ENCODE measurements around the gene LAMA4.

LAMA4 gene

GRCh38 chr6:112237595-112237994, 16.8 kb downstream of the LAMA4 start:
- POLR2A ChIA-PET = no interaction called here
- CTCF ChIA-PET = interaction anchor here (1.2 kb wide), 1 partner anchor 16 kb away, joined by 3 read pairs; no protein-coding TSS in a partner anchor
- no peak for TF ChIP-seq CTCF (IDR thresholded peaks at IDR 0.05; ENCODE audit: insufficient read depth, low read length, missing control alignments)
- DNase-seq (ENCODE audit: low read depth, low spot score) = no peak
- H3K4me3 ChIP-seq (ENCODE audit: low read depth, low read length) = no peak overlapping the region

- ChIA-PET CTCF (interaction anchor here (1.0 to 1.2 kb wide), 3 partner anchors 15 to 57 kb away, joined by 3 to 4 read pairs (median 3); partner anchors contain the start of gene LAMA4), POLR2A (interaction anchor here (0.7 kb wide), 1 partner anchor 14 kb away, joined by 3 read pairs; no protein-coding TSS in a partner anchor)
- TF ChIP-seq CTCF (IDR thresholded peaks at IDR 0.05; ENCODE audit: insufficient read depth, low read length, missing control alignments) = no peak
- no peak for DNase-seq (ENCODE audit: low read depth, low spot score)
- H3K4me3 ChIP-seq (ENCODE audit: low read depth, low read length) = no peak overlapping the region
Measured at GRCh38 chr6:112237066-112237465, 17.3 kb downstream of the LAMA4 start.

DNA sequence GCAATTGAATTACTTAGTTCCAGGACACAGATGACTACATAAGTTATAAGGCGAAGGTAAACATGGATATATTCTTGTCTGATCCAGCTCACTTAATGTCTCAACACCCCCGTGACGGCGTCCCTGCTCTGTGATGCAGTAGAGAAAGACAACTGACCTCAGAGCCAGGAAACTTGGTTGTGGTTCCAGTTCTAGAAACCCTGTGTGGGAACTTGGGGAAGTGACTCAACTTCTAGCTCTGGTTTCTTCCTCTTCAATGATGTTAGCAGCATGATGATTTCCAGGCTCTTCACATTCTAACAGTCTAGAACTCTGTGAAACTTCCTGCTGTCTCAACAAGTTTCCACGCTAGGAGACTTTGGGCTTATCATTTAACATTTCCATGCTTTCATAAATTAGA, 18.4 kb downstream of the LAMA4 start:
- no peak for TF ChIP-seq CTCF (IDR thresholded peaks at IDR 0.05; ENCODE audit: insufficient read depth, low read length, missing control alignments)
- CTCF ChIA-PET = interaction anchor here (1.0 kb wide), 1 partner anchor 18 kb away, joined by 4 read pairs; the partner anchor contains the start of gene LAMA4
- DNase-seq (ENCODE audit: low read depth, low spot score) = no peak
- no peak overlapping the region for H3K4me3 ChIP-seq (ENCODE audit: low read depth, low read length)
- POLR2A ChIA-PET = no interaction called here

DNA sequence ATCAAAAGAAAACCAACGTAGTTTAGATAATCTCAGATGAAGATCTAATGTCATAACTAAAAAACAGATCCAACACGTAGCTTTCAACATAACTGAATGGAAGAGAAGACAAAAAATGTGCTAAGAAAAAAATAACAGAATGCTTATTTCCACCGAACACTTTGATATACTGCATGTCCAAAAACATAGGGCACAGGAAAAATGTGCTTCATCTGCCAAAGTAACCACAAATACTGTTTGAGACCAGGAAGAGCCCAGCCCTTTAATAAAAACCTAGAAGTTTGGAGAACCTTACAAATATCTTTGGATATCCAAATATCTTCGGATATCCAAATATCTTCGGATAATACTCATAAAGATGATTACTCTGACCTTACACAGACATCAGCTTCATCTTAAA, 19.8 kb downstream of the LAMA4 start:
- no peak overlapping the region for H3K4me3 ChIP-seq (ENCODE audit: low read depth, low read length)
- DNase-seq (ENCODE audit: low read depth, low spot score) = no peak
- CTCF ChIA-PET = interaction anchor here (1.1 to 3.3 kb wide), 3 partner anchors 12 to 54 kb away, joined by 3 to 13 read pairs (median 3); partner anchors contain the start of gene LAMA4
- POLR2A ChIA-PET = interaction anchor here (3.1 kb wide), 1 partner anchor 12 kb away, joined by 10 read pairs; no protein-coding TSS in a partner anchor
- TF ChIP-seq CTCF (IDR thresholded peaks at IDR 0.05; ENCODE audit: insufficient read depth, low read length, missing control alignments) = no peak

- no peak overlapping the region for H3K4me3 ChIP-seq (ENCODE audit: low read depth, low read length)
- ChIA-PET CTCF (interaction anchor here (1.1 to 3.3 kb wide), 4 partner anchors 12 to 53 kb away, joined by 3 to 13 read pairs (median 3); partner anchors contain the start of gene LAMA4), POLR2A (interaction anchor here (0.9 to 3.1 kb wide), 2 partner anchors 11 to 17 kb away, joined by 3 to 10 read pairs; no protein-coding TSS in a partner anchor)
- no peak for DNase-seq (ENCODE audit: low read depth, low spot score)
- TF ChIP-seq CTCF (IDR thresholded peaks at IDR 0.05; ENCODE audit: insufficient read depth, low read length, missing control alignments) = no peak
Measured at GRCh38 chr6:112233847-112234246, 20.5 kb downstream of the LAMA4 start.

DNA sequence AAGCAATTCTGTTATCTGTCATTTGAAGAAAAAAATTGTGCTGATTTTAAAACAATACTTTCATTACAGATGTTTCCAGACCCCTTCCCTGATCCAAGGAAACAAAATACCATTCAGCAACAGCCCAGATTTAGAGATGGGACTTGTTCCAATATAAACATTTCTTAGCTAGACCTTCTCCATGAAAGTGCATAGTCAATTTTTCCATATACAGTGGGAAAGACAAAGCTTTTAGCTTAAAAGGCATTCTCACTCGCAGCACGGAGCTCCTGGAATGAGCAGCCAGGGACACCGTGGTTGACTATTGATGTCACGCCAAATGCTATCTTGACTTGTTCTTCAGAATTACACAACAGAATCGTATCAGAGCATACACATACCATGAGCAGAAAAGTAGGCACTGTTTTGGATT, 21.5 kb downstream of the LAMA4 start:
- ChIA-PET CTCF (interaction anchor here (1.1 to 3.3 kb wide), 3 partner anchors 13 to 62 kb away, joined by 3 to 13 read pairs (median 4); no protein-coding TSS in a partner anchor), POLR2A (interaction anchor here (0.9 to 3.1 kb wide), 3 partner anchors 10 to 56 kb away, joined by 3 to 10 read pairs (median 3); no protein-coding TSS in a partner anchor)
- no peak overlapping the region for H3K4me3 ChIP-seq (ENCODE audit: low read depth, low read length)
- no peak for DNase-seq (ENCODE audit: low read depth, low spot score)
- TF ChIP-seq CTCF (IDR thresholded peaks at IDR 0.05; ENCODE audit: insufficient read depth, low read length, missing control alignments) = no peak

All from AG04449 (cell line).